HepG2 (cell line): Measurements from ENCODE around the gene PARP14. TPM values are rescaled to one million over a fixed set of nuclear protein-coding genes. Genes with fewer than 3 reads are reported as not detected.

Experiments
- AGO2 ChIP-seq: fragments of 200-400 bp; formaldehyde crosslinking; optimal IDR thresholded peaks from 2 replicates; pipeline ENCODE3; 2017; ENCODE audit warnings: mild to moderate bottlenecking, low read depth, low read length, moderate library complexity
- GATAD1 ChIP-seq: IDR thresholded peaks from 2 replicates; pipeline ENCODE4 v1.6.1; 2016; ENCODE audit warnings: missing genetic modification reagents, missing compliant biosample characterization
- IRF9 ChIP-seq: sonication (generic); formaldehyde crosslinking; IDR thresholded peaks from 2 replicates; pipeline ENCODE4 v1.8.0; 2022; ENCODE audit warnings: missing genetic modification reagents, mild to moderate bottlenecking, borderline replicate concordance
- MYPOP ChIP-seq: sonication (generic); formaldehyde crosslinking; IDR thresholded peaks from 2 replicates; pipeline ENCODE4 v1.8.1; 2023; ENCODE audit warnings: mild to moderate bottlenecking, moderate library complexity, missing genetic modification reagents
- SRSF1 ChIP-seq: fragments of 200-400 bp; formaldehyde crosslinking; optimal IDR thresholded peaks from 2 replicates; pipeline ENCODE3; 2017; ENCODE audit warnings: mild to moderate bottlenecking, low read depth, low read length, moderate library complexity
- STAT6 ChIP-seq: sonication (generic); formaldehyde crosslinking; IDR thresholded peaks from 2 replicates; pipeline ENCODE4 v1.4.0; 2020; ENCODE audit warnings: missing genetic modification reagents, mild to moderate bottlenecking, borderline replicate concordance
- THAP11 ChIP-seq: IDR thresholded peaks from 2 replicates; pipeline ENCODE4 v1.6.1; 2016; ENCODE audit warnings: missing biosample characterization, missing genetic modification reagents
- TIGD3 ChIP-seq: sonication (generic); formaldehyde crosslinking; IDR thresholded peaks from 2 replicates; pipeline ENCODE4 v1.5.1; 2020; ENCODE audit warnings: mild to moderate bottlenecking, missing genetic modification reagents, borderline replicate concordance
- YY1 ChIP-seq: IDR thresholded peaks from 2 replicates; pipeline ENCODE4 v1.6.1; 2011; ENCODE audit warnings: low read length, low read depth, moderate library complexity, mild to moderate bottlenecking; ENCODE audit not compliant: insufficient read depth, insufficient replicate concordance
- ZBED4 ChIP-seq: sonication (generic); formaldehyde crosslinking; IDR thresholded peaks from 2 replicates; pipeline ENCODE4 v1.4.0; 2020; ENCODE audit warnings: missing genetic modification reagents, borderline replicate concordance
- ZFP62 ChIP-seq: sonication (generic); formaldehyde crosslinking; IDR thresholded peaks from 2 replicates; pipeline ENCODE4 v1.4.0; 2020; ENCODE audit warnings: missing genetic modification reagents
- ZIK1 ChIP-seq: sonication (generic); formaldehyde crosslinking; IDR thresholded peaks from 2 replicates; pipeline ENCODE4 v1.5.0; 2020; ENCODE audit warnings: mild to moderate bottlenecking, low read depth, missing genetic modification reagents, borderline replicate concordance
- ZNF431 ChIP-seq: sonication (generic); formaldehyde crosslinking; IDR thresholded peaks from 2 replicates; pipeline ENCODE4 v1.9.0; 2022; ENCODE audit warnings: missing genetic modification reagents, low read depth, mild to moderate bottlenecking, borderline replicate concordance
- ZNF552 ChIP-seq: sonication (generic); formaldehyde crosslinking; IDR thresholded peaks from 2 replicates; pipeline ENCODE4 v1.9.0; 2022; ENCODE audit warnings: missing genetic modification reagents, mild to moderate bottlenecking, borderline replicate concordance
- ZNF576 ChIP-seq: sonication (generic); formaldehyde crosslinking; IDR thresholded peaks from 2 replicates; pipeline ENCODE4 v1.4.0; 2020; ENCODE audit warnings: mild to moderate bottlenecking, missing genetic modification reagents
- ZNF709 ChIP-seq: sonication (generic); formaldehyde crosslinking; IDR thresholded peaks from 2 replicates; pipeline ENCODE4 v1.5.0; 2020; ENCODE audit warnings: mild to moderate bottlenecking, missing genetic modification reagents
- ZNF777 ChIP-seq: sonication (generic); formaldehyde crosslinking; IDR thresholded peaks from 2 replicates; pipeline ENCODE4 v1.4.0; 2020; ENCODE audit warnings: missing genetic modification reagents
- ZSCAN22 ChIP-seq: sonication (generic); formaldehyde crosslinking; IDR thresholded peaks from 2 replicates; pipeline ENCODE4 v1.4.0; 2020; ENCODE audit warnings: mild to moderate bottlenecking, missing genetic modification reagents
- polyA plus RNA-seq, 8 experiments: library from polyadenylated mRNA; depleted of rRNA in 3 of 8; stranded (reverse) in 7 of 8; unstranded in 1 of 8; fragments of >200 nt; fragmentation: Illumina TruSeq in 4 of 8; extraction: Trizol in 4 of 8; gene quantifications; 2 replicates each; pipeline versions ENCODE4 v1.2.1 to v1.2.3, GENCODE V29; 2011 to 2016; ENCODE audit warnings: low read depth in 4 of 8, missing spikeins in 1 of 8, mixed read lengths in 1 of 8; ENCODE audit not compliant: insufficient read depth in 1 of 8
- total RNA-seq, 5 experiments: library from RNA; depleted of rRNA; stranded (reverse); fragments of >200 nt; fragmentation: Illumina TruSeq; extraction: Trizol; gene quantifications; 2 replicates each; pipeline ENCODE4 v1.2.3, GENCODE V29; 2016; ENCODE audit warnings: low read depth in 1 of 5

PARP14 gene
- total and polyA plus RNA-seq, 2 of the 13 experiments (the other 11 are each of a cell fraction or from before 2014, with no cell fraction given) = 9.0 to 19.1 TPM

- TF ChIP-seq ZBED4 (CRISPR knock-in tag) = no peak
- TF ChIP-seq TIGD3 (CRISPR knock-in tag) = no peak
- no peak for TF ChIP-seq GATAD1 (CRISPR knock-in tag)
- no peak for TF ChIP-seq ZFP62 (CRISPR knock-in tag)
- TF ChIP-seq YY1 = peak; percentile 29
- TF ChIP-seq THAP11 (CRISPR knock-in tag) = no peak; the same call in none of the 2 replicates
- TF ChIP-seq ZNF576 (CRISPR knock-in tag) = no peak
- TF ChIP-seq SRSF1 = peak; percentile 70
- no peak for TF ChIP-seq IRF9
- TF ChIP-seq STAT6 = no peak
- no peak for TF ChIP-seq ZSCAN22 (CRISPR knock-in tag)
- no peak for TF ChIP-seq MYPOP (CRISPR knock-in tag)
- peak; percentile 35 for TF ChIP-seq AGO2
- TF ChIP-seq ZNF777 (CRISPR knock-in tag) = no peak
- TF ChIP-seq ZIK1 (CRISPR knock-in tag) = no peak
- TF ChIP-seq ZNF552 (CRISPR knock-in tag) = no peak
- no peak for TF ChIP-seq ZNF431 (CRISPR knock-in tag)
- TF ChIP-seq ZNF709 (CRISPR knock-in tag) = 0 out of 2 replicates have a peak, but pooled peaks have one; percentile 49
Observed at GRCh38 chr3:122680475-122681283, at the start of gene PARP14 (continued).
